ENCODE measurements around the gene ADRA2B. TPM values are rescaled to one million over a fixed set of nuclear protein-coding genes. Genes with fewer than 3 reads are reported as not detected.
"Not testable (repeated sequence)": the region's sequence is repeated elsewhere in the genome, so short reads cannot be mapped to it uniquely, and the experiment has no call there.

Gene ADRA2B
- total RNA-seq, 1 experiment from 2014 or later: not detected

GRCh38 chr2:96069878-96070277 lies 46.5 kb downstream of the ADRA2B start:
- not testable (repeated sequence) for DNase-seq (ENCODE audit: low read depth)

- not testable (repeated sequence) for DNase-seq (ENCODE audit: low read depth)
Observed at GRCh38 chr2:96067902-96068581, 48.3 kb downstream of the ADRA2B start.

- DNase-seq (ENCODE audit: low read depth): not testable (repeated sequence)
Observed at GRCh38 chr2:96067098-96067660, 49.2 kb downstream of the ADRA2B start.

GRCh38 chr2:96066511-96066910 lies 49.9 kb downstream of the ADRA2B start:
- not testable (repeated sequence) for DNase-seq (ENCODE audit: low read depth)

GRCh38 chr2:96065954-96066353 lies 50.4 kb downstream of the ADRA2B start:
- not testable (repeated sequence) for DNase-seq (ENCODE audit: low read depth)

GRCh38 chr2:96065381-96065930 lies 50.9 kb downstream of the ADRA2B start:
- DNase-seq (ENCODE audit: low read depth): no peak

GRCh38 chr2:96064760-96065159 lies 51.6 kb downstream of the ADRA2B start:
- not testable (repeated sequence) for DNase-seq (ENCODE audit: low read depth)

GRCh38 chr2:96064047-96064675 lies 52.2 kb downstream of the ADRA2B start:
- DNase-seq (ENCODE audit: low read depth): not testable (repeated sequence)

GRCh38 chr2:96063116-96063899 lies 53.1 kb downstream of the ADRA2B start:
- DNase-seq (ENCODE audit: low read depth): peak; percentile 69

Other genes starting within 250 kb of the ADRA2B start
- gene ANKRD36C, start 124.7 kb downstream of the ADRA2B start, total RNA-seq (2014; rRNA removed; shearing (Covaris generic)): 8.5 and 10.9 TPM in 2 replicates
- 0.06 TPM in 1 of 2 replicates, not detected in the other for gene GPAT2, start 81.7 kb downstream of the ADRA2B start, total RNA-seq (2014; rRNA removed; shearing (Covaris generic))
- gene ASTL, start 21.9 kb upstream of the ADRA2B start, total RNA-seq (2014; rRNA removed; shearing (Covaris generic)): not detected in 2 replicates
- gene DUSP2, start 28.9 kb upstream of the ADRA2B start, total RNA-seq (2014; rRNA removed; shearing (Covaris generic)): 21.1 and 24.4 TPM in 2 replicates
- 176 and 199 TPM in 2 replicates for gene STARD7, start 92.3 kb upstream of the ADRA2B start, total RNA-seq (2014; rRNA removed; shearing (Covaris generic))
- 16.2 and 19.1 TPM in 2 replicates for gene TMEM127, start 149.4 kb upstream of the ADRA2B start, total RNA-seq (2014; rRNA removed; shearing (Covaris generic))
- 136 and 166 TPM in 2 replicates for gene CIAO1, start 149.7 kb upstream of the ADRA2B start, total RNA-seq (2014; rRNA removed; shearing (Covaris generic))
- gene SNRNP200, start 189.0 kb upstream of the ADRA2B start, total RNA-seq (2014; rRNA removed; shearing (Covaris generic)): 29.2 and 34.9 TPM in 2 replicates
- 2.4 and 2.7 TPM in 2 replicates for gene ITPRIPL1, start 208.7 kb upstream of the ADRA2B start, total RNA-seq (2014; rRNA removed; shearing (Covaris generic))
- gene NCAPH, start 219.2 kb upstream of the ADRA2B start, total RNA-seq (2014; rRNA removed; shearing (Covaris generic)): 56.2 and 66.9 TPM in 2 replicates

Data from Daoy (cell line).